Astrocyte (in vitro differentiated cells and primary cell): ENCODE data around the gene ZNF331.

Experiments
- EZH2 ChIP-seq: IDR thresholded peaks from 2 replicates; pipeline ENCODE4 v1.6.1; 2012; ENCODE audit warnings: mild to moderate bottlenecking, low read length, inconsistent platforms; ENCODE audit not compliant: insufficient read depth
- TF ChIP-seq, protein P1 (sequence below): IDR thresholded peaks from 2 replicates; pipeline ENCODE4 v1.5.1; 2011; ENCODE audit warnings: low read depth, mild to moderate bottlenecking, inconsistent platforms, low read length, moderate library complexity; ENCODE audit not compliant: insufficient read depth

DNA sequence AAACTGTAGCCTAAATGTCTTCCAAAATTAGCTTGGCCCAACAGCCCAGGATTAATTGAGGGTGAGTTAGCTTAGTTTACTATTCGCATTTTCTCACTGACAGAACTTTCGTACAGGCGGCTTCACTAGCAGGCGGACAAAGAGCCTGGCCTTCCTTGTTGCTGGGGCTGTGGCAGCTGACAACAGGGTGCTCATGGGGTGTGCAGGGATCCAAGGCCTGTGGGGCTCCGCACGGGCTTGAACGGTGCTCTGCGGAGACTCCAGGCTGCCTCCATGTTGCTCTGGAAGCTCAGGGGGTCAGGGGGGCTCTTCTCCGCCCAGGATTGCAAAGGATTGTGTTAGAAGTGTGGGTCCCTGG is 57.5 kb downstream of the ZNF331 start:
- TF ChIP-seq EZH2: no peak
- TF ChIP-seq, protein P1, sequence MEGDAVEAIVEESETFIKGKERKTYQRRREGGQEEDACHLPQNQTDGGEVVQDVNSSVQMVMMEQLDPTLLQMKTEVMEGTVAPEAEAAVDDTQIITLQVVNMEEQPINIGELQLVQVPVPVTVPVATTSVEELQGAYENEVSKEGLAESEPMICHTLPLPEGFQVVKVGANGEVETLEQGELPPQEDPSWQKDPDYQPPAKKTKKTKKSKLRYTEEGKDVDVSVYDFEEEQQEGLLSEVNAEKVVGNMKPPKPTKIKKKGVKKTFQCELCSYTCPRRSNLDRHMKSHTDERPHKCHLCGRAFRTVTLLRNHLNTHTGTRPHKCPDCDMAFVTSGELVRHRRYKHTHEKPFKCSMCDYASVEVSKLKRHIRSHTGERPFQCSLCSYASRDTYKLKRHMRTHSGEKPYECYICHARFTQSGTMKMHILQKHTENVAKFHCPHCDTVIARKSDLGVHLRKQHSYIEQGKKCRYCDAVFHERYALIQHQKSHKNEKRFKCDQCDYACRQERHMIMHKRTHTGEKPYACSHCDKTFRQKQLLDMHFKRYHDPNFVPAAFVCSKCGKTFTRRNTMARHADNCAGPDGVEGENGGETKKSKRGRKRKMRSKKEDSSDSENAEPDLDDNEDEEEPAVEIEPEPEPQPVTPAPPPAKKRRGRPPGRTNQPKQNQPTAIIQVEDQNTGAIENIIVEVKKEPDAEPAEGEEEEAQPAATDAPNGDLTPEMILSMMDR: no peak
